Mammary epithelial cell (primary cell): Measurements from ENCODE around the gene FAM149A.

Source experiments
- CTCF ChIP-seq, 2 donors: IDR thresholded peaks in 1 of 2; conservative IDR thresholded peaks in 1 of 2; 2 replicates each; pipeline ENCODE4 v1.5.1; 2011 to 2012; ENCODE audit warnings: inconsistent platforms in 2 of 2, low read length in 2 of 2, mild to moderate bottlenecking in 2 of 2, control low read depth in 1 of 2, low read depth in 1 of 2; ENCODE audit not compliant: insufficient read depth in 1 of 2; ENCODE audit errors: extremely low read depth in 1 of 2
- EZH2 ChIP-seq: IDR thresholded peaks from 2 replicates; pipeline ENCODE4 v1.6.1; 2012; ENCODE audit warnings: low read length, inconsistent platforms, borderline replicate concordance

GRCh38 chr4:186192066-186192612 lies 87.6 kb downstream of the FAM149A start:
- TF ChIP-seq CTCF (conservative IDR thresholded peaks at IDR 0.05 in 1 of 2, IDR thresholded peaks at IDR 0.05 in 1 of 2; ENCODE audit: extremely low read depth in 1 of 2, insufficient read depth in 1 of 2, low read depth in 1 of 2, low read length in 2 of 2) (no peak), EZH2 (no peak)
